ENCODE data around the gene TMEM217. TPM values are rescaled to one million over a fixed set of nuclear protein-coding genes. Genes with fewer than 3 reads are reported as not detected.
"Not testable (repeated sequence)": the region's sequence is repeated elsewhere in the genome, so short reads cannot be mapped to it uniquely, and the experiment has no call there.

The TMEM217 gene
- total and polyA plus RNA-seq, 4 donors: 0.50 to 2.7 (median 1.4) TPM

DNA sequence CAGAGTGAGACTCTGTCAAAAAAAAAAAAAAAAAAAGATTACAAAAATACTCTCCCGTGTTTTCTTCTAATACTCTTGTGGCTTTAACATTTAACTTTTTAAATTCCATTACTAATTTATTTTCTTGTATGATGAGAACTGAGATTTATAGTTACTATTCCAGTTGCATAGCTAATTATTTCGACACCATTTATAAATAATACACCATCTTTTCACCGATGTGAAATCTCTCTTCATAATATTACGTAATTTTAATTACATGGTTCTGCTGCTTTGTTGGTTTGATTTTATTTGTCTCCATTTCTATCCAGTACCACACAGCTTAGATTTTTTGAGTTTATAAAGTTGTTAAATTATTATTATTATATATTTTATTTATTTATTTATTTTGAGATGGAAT is 42.0 kb upstream of the TMEM217 start:
- WGBS, 2 donors: 79 to 87% methylated on average over 4 of the region's 4 CpGs
- no peaks in the 10 kb centered on the region for H3K36me3 ChIP-seq (ENCODE audit: control insufficient read depth in 1 of 2, insufficient read depth in 2 of 2, low read length in 1 of 2)
- H3K4me1 ChIP-seq (ENCODE audit: control insufficient read depth in 1 of 2, insufficient read depth in 2 of 2, low read length in 2 of 2): no peaks in the 10 kb centered on the region
- no peak for DNase-seq
- no peak overlapping the region for H3K27ac ChIP-seq (ENCODE audit: low read depth in 1 of 2, low read length in 2 of 2)
- no peaks in the 10 kb centered on the region for H3K27me3 ChIP-seq (ENCODE audit: control insufficient read depth in 1 of 2, insufficient read depth in 2 of 2, low read length in 1 of 2)
- ATAC-seq (ENCODE audit: low FRiP score): no peak
- intact Hi-C loops (cut with DNase I): no loop called here
- H3K4me3 ChIP-seq (ENCODE audit: low read length in 2 of 2): no peak overlapping the region
- no peaks in the 10 kb centered on the region for H3K9me3 ChIP-seq (ENCODE audit: control insufficient read depth, low read length)

DNA sequence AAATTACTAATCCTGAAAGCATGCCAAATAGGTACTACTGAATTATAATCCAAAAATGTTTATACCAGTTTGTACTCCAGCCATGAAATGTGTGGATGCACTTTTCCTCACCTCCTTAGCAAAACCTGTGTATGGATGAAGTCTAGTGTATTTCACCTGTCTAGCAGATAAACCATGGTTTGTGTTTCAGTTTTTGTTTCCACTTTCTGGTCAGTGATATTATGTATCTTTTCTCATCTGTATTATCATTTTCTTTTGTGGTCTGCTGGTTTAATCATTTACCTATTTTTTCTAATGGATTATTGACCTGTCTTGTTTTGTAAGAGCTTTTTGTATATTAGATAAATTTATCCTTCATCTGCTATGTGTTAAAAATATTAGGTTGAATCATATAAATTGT is 41.0 kb upstream of the TMEM217 start:
- ATAC-seq (ENCODE audit: low FRiP score): no peak
- intact Hi-C loops (cut with DNase I): no loop called here
- Histone ChIP-seq H3K36me3 (ENCODE audit: control insufficient read depth in 1 of 2, insufficient read depth in 2 of 2, low read length in 1 of 2) (no peaks in the 10 kb centered on the region), H3K9me3 (ENCODE audit: control insufficient read depth, low read length) (no peaks in the 10 kb centered on the region), H3K27ac (ENCODE audit: low read depth in 1 of 2, low read length in 2 of 2) (no peak overlapping the region), H3K27me3 (ENCODE audit: control insufficient read depth in 1 of 2, insufficient read depth in 2 of 2, low read length in 1 of 2) (no peaks in the 10 kb centered on the region), H3K4me3 (ENCODE audit: low read length in 2 of 2) (no peak overlapping the region), H3K4me1 (ENCODE audit: control insufficient read depth in 1 of 2, insufficient read depth in 2 of 2, low read length in 2 of 2) (no peaks in the 10 kb centered on the region)
- DNase-seq: no peak

DNA sequence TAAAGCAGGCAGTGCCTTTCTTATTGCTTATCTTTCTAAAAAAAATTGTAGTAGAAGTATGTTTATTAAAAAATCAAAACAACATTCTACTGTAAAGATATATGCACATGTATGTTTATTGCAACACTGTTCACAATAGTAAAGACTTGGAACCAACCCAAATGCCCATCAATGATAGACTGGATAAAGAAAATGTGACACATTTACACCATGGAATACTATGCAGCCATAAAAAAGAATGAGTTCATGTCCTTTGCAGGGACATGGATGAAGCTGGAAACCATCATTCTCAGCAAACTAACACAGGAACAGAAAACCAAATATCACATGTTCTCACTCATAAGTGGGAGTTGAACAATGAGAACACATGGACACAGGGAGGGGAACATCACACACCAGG is 39.7 kb upstream of the TMEM217 start:
- H3K4me1 ChIP-seq (ENCODE audit: control insufficient read depth in 1 of 2, insufficient read depth in 2 of 2, low read length in 2 of 2); DNase-seq; intact Hi-C loops (cut with DNase I); H3K36me3 ChIP-seq (ENCODE audit: control insufficient read depth in 1 of 2, insufficient read depth in 2 of 2, low read length in 1 of 2); H3K4me3 ChIP-seq (ENCODE audit: low read length in 2 of 2); H3K27ac ChIP-seq (ENCODE audit: low read depth in 1 of 2, low read length in 2 of 2); ATAC-seq (ENCODE audit: low FRiP score); H3K27me3 ChIP-seq (ENCODE audit: control insufficient read depth in 1 of 2, insufficient read depth in 2 of 2, low read length in 1 of 2); H3K9me3 ChIP-seq (ENCODE audit: control insufficient read depth, low read length): not testable (repeated sequence)

DNA sequence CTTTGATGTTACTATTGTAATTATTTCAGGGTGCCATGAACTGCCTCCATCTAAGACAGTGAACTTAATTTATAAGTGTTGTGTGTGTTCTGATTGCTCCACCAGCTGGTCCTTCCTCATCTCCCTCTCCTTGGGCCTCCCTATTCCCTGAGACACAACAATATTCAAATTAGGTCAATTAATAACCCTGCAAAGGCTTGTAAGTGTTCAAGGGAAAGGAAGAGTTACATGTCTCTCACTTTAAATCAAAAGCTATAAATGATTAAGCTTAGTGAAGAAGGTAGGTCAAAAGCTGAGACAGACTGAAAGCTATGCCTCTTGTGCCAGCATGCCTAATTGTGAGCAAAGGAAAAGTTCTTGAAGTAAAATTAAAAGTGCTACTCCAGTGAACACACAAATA is 35.5 kb upstream of the TMEM217 start:
- H3K4me1 ChIP-seq (ENCODE audit: control insufficient read depth in 1 of 2, insufficient read depth in 2 of 2, low read length in 2 of 2): no peaks in the 10 kb centered on the region
- no peak overlapping the region for H3K27ac ChIP-seq (ENCODE audit: low read depth in 1 of 2, low read length in 2 of 2)
- ATAC-seq (ENCODE audit: low FRiP score) (no peak), DNase-seq (no peak)
- H3K9me3 ChIP-seq (ENCODE audit: control insufficient read depth, low read length): no peaks in the 10 kb centered on the region
- no peaks in the 10 kb centered on the region for H3K27me3 ChIP-seq (ENCODE audit: control insufficient read depth in 1 of 2, insufficient read depth in 2 of 2, low read length in 1 of 2)
- intact Hi-C loops (cut with DNase I): no loop called here
- peaks cover 0 to 5% of the 10 kb centered on the region in 2 donors for H3K36me3 ChIP-seq (ENCODE audit: control insufficient read depth in 1 of 2, insufficient read depth in 2 of 2, low read length in 1 of 2)
- no peak overlapping the region for H3K4me3 ChIP-seq (ENCODE audit: low read length in 2 of 2)

DNA sequence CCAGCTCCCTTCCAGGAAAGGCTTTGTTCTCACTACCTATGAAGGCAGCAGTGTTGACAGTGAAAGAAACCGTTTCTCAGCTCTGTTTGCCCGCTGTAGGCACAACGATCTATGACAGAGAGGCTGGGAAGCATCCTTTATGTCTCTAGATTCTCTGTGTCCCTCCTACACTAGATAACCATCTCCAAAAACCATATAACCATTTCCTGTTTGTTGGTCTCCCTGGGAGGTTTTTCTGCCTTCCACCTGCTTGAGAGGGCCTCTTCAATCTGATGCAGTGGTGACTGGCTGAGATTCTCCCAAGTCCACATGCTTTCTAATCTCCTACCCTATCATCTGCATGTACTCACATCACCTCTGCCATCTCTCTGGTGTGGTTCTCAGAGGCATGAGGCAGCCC is 32.0 kb upstream of the TMEM217 start:
- 92 to 95% methylated on average over 3 of the region's 3 CpGs for WGBS, 2 donors
- Histone ChIP-seq H3K36me3 (ENCODE audit: control insufficient read depth in 1 of 2, insufficient read depth in 2 of 2, low read length in 1 of 2) (peaks cover 0 to 5% of the 10 kb centered on the region in 2 donors), H3K4me3 (ENCODE audit: low read length in 2 of 2) (no peak overlapping the region), H3K9me3 (ENCODE audit: control insufficient read depth, low read length) (no peaks in the 10 kb centered on the region), H3K27ac (ENCODE audit: low read depth in 1 of 2, low read length in 2 of 2) (no peak overlapping the region), H3K4me1 (ENCODE audit: control insufficient read depth in 1 of 2, insufficient read depth in 2 of 2, low read length in 2 of 2) (no peaks in the 10 kb centered on the region), H3K27me3 (ENCODE audit: control insufficient read depth in 1 of 2, insufficient read depth in 2 of 2, low read length in 1 of 2) (no peaks in the 10 kb centered on the region)
- ATAC-seq (ENCODE audit: low FRiP score) (no peak), DNase-seq (no peak)
- intact Hi-C loops (cut with DNase I): no loop called here

DNA sequence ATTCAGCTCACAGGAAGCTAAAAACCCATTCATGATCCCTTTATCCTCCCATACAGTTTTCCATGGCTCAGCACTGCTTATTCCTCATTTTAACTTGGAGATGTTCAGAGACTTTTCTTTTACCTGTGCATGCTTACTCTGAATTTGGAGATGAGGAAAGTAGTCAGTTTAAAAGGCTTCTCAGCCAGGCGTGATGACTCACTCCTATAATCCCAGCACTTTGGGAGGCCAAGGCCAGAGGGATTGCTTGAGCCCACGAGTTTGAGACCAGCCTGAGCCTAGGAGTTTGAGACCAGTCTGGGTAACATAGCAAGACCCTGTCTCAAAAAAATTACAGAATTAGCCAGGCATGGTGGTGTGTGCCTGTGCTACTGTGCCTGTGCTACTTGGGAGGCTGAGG is 30.3 kb upstream of the TMEM217 start:
- no peak overlapping the region for H3K4me3 ChIP-seq (ENCODE audit: low read length in 2 of 2)
- WGBS, 2 donors: 78 to 80% methylated on average over 2 of the region's 2 CpGs
- DNase-seq: no peak
- H3K27ac ChIP-seq (ENCODE audit: low read depth in 1 of 2, low read length in 2 of 2): no peak overlapping the region
- H3K36me3 ChIP-seq (ENCODE audit: control insufficient read depth in 1 of 2, insufficient read depth in 2 of 2, low read length in 1 of 2): peaks cover 0 to 2% of the 10 kb centered on the region in 2 donors
- no peaks in the 10 kb centered on the region for H3K4me1 ChIP-seq (ENCODE audit: control insufficient read depth in 1 of 2, insufficient read depth in 2 of 2, low read length in 2 of 2)
- intact Hi-C loops (cut with DNase I): no loop called here
- no peaks in the 10 kb centered on the region for H3K9me3 ChIP-seq (ENCODE audit: control insufficient read depth, low read length)
- H3K27me3 ChIP-seq (ENCODE audit: control insufficient read depth in 1 of 2, insufficient read depth in 2 of 2, low read length in 1 of 2): no peaks in the 10 kb centered on the region
- ATAC-seq (ENCODE audit: low FRiP score): no peak

DNA sequence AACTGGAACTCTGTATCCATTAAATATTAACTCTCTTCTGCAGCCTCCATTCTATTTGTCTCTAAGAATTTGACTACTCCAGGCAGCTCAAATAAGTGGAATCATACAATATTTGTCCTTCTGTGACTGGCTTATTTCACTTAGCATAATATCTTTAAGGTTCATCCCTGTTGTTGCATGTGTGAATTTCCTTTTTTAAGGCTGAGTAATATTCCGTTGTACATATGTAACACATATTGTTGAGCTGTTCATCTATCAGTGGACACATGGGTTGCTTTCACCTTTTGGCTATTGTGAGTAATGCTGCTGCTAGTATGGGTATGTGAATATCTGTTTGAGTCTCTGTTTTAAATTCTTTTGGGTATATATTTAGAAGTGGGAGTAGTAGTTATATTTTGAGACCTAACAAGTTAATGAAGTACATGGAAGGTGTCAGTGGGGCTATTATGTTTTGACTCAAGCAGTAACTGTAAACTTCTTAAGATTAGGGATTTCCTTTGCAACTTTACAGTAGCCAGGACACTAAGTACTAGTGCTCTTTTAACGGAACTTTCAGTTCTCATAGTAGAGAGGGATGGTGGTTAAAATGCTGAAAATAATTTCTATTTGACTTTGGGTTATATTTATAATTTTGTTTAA is 29.7 kb upstream of the TMEM217 start:
- no peak for DNase-seq
- ATAC-seq (ENCODE audit: low FRiP score): no peak
- intact Hi-C loops (cut with DNase I): no loop called here
- Histone ChIP-seq H3K36me3 (ENCODE audit: control insufficient read depth in 1 of 2, insufficient read depth in 2 of 2, low read length in 1 of 2) (peaks cover 0 to 2% of the 10 kb centered on the region in 2 donors), H3K27ac (ENCODE audit: low read depth in 1 of 2, low read length in 2 of 2) (no peak overlapping the region), H3K4me1 (ENCODE audit: control insufficient read depth in 1 of 2, insufficient read depth in 2 of 2, low read length in 2 of 2) (no peaks in the 10 kb centered on the region), H3K9me3 (ENCODE audit: control insufficient read depth, low read length) (no peaks in the 10 kb centered on the region), H3K4me3 (ENCODE audit: low read length in 2 of 2) (no peak overlapping the region), H3K27me3 (ENCODE audit: control insufficient read depth in 1 of 2, insufficient read depth in 2 of 2, low read length in 1 of 2) (no peaks in the 10 kb centered on the region)
- 95 to 97% methylated on average over 2 of the region's 2 CpGs for WGBS, 2 donors

DNA sequence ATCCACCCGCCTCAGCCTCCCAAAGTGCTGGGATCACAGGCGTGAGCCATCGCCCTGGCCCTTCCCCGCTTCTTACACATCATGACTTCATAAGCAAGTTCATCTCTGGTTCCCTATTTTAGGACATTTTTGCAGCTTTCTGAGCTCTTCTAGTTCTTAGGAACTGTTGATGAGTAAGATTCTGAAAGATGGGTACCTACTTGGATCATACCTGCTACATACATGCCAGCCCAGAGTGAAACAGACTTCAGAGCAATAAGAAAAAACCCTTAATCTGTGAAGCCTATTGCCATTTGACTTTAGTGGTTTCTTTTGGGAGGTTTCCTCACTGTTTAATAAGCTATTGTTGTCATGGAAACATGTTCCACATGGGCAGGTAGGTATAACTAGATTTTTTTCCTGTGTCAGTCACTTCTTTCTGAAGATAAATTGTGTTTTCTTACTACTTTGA is 27.9 kb upstream of the TMEM217 start:
- Histone ChIP-seq H3K27ac (ENCODE audit: low read depth in 1 of 2, low read length in 2 of 2) (no peak overlapping the region), H3K9me3 (ENCODE audit: control insufficient read depth, low read length) (no peaks in the 10 kb centered on the region), H3K27me3 (ENCODE audit: control insufficient read depth in 1 of 2, insufficient read depth in 2 of 2, low read length in 1 of 2) (no peaks in the 10 kb centered on the region), H3K4me1 (ENCODE audit: control insufficient read depth in 1 of 2, insufficient read depth in 2 of 2, low read length in 2 of 2) (no peaks in the 10 kb centered on the region), H3K4me3 (ENCODE audit: low read length in 2 of 2) (no peak overlapping the region), H3K36me3 (ENCODE audit: control insufficient read depth in 1 of 2, insufficient read depth in 2 of 2, low read length in 1 of 2) (peaks cover 0 to 2% of the 10 kb centered on the region in 2 donors)
- ATAC-seq (ENCODE audit: low FRiP score) (no peak), DNase-seq (no peak)
- intact Hi-C loops (cut with DNase I): no loop called here
- 97 to 100% methylated on average over 4 of the region's 4 CpGs for WGBS, 2 donors

DNA sequence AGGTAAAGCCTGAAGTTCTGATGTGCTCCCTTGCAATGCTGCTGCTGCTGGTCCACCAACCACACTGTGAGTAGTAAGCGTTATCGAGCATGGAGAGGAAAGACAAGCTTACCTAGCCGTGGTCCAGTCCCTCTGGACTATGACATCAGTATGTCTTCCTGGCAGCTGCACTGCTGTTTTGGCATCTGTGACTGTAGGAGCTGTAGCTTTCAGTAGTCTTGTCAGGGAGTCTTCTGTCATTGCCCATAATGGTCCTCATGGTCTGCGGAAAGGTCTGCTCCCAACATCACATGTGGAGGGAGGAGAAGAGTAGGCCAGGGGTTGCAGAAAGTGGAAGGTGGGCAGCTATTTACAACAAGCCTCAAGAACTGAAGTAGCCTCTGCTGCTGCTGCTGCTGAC is 26.8 kb upstream of the TMEM217 start:
- no peak overlapping the region for H3K4me3 ChIP-seq (ENCODE audit: low read length in 2 of 2)
- peaks cover 0 to 2% of the 10 kb centered on the region in 2 donors for H3K36me3 ChIP-seq (ENCODE audit: control insufficient read depth in 1 of 2, insufficient read depth in 2 of 2, low read length in 1 of 2)
- 69 to 78% methylated on average over 4 of the region's 4 CpGs for WGBS, 2 donors
- ATAC-seq (ENCODE audit: low FRiP score) (no peak), DNase-seq (no peak)
- no peaks in the 10 kb centered on the region for H3K9me3 ChIP-seq (ENCODE audit: control insufficient read depth, low read length)
- H3K27ac ChIP-seq (ENCODE audit: low read depth in 1 of 2, low read length in 2 of 2): peak overlapping the region in 1 of 2 donors; percentile 36
- no peaks in the 10 kb centered on the region for H3K27me3 ChIP-seq (ENCODE audit: control insufficient read depth in 1 of 2, insufficient read depth in 2 of 2, low read length in 1 of 2)
- intact Hi-C loops (cut with DNase I): loop anchor here in 1 of 2 donors (5.0 kb wide), 1 partner anchor 42 kb away; no protein-coding TSS in a partner anchor
- H3K4me1 ChIP-seq (ENCODE audit: control insufficient read depth in 1 of 2, insufficient read depth in 2 of 2, low read length in 2 of 2): no peaks in the 10 kb centered on the region

Measured in aorta (tissue), 5 donors.